NCI-H2171 treated with DMSO at 0.1 percent for 48 hours (cell line): ENCODE data around the gene ERMP1.
"Not testable (repeated sequence)": the region's sequence is repeated elsewhere in the genome, so short reads cannot be mapped to it uniquely, and the experiment has no call there.

Experiments
- DNase-seq: peaks from one replicate; lab custom pipeline; 2025; lab: John Stamatoyannopoulos, UW

The ERMP1 gene

GRCh38 chr9:5783420-5783819, 49.5 kb downstream of the ERMP1 start:
- not testable (repeated sequence) for DNase-seq

DNA sequence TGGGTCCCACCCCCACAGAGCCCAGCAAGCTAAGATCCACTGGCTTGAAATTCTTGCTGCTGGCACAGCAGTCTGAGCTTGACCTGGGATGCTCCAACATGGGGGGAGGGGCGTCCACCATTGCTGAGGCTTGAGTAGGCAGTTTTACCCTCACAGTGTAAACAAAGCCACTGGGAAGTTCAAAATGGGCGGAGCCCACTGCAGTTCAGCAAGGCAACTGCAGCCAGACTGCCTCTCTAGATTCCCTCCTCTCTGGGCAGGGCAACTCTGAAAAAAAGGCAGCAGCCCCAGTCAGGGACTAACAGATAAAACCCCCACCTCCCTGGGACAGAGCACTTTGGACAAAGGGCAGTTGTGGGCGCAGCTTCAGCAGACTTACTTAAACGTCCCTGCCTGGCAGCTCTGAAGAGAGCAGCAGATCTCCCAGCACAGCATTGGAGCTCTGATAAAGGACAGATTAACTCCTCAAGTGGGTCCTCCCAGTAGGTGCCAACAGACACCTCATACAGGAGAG, 53.2 kb downstream of the ERMP1 start:
- DNase-seq = not testable (repeated sequence)

DNA sequence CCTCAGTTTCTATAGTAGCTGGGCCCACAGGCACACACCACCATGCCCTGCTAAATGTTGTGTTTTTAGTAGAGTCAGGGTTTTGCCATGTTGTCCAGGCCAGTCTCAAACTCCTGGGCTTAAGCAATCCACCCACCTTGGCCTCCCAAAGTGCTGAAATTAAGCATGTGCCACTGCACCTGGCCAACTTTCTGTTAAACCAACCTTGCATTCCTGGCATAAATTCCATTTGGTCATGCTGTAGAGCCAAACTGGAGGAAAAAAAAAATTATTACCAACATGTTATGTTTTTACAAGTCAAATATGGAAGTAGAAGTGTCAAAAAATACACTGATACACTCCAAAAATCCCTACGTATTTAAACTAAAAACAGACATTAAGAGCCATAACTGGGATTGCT, 54.1 kb downstream of the ERMP1 start:
- DNase-seq = no peak

GRCh38 chr9:5773324-5773999, 59.5 kb downstream of the ERMP1 start:
- no peak for DNase-seq

DNA sequence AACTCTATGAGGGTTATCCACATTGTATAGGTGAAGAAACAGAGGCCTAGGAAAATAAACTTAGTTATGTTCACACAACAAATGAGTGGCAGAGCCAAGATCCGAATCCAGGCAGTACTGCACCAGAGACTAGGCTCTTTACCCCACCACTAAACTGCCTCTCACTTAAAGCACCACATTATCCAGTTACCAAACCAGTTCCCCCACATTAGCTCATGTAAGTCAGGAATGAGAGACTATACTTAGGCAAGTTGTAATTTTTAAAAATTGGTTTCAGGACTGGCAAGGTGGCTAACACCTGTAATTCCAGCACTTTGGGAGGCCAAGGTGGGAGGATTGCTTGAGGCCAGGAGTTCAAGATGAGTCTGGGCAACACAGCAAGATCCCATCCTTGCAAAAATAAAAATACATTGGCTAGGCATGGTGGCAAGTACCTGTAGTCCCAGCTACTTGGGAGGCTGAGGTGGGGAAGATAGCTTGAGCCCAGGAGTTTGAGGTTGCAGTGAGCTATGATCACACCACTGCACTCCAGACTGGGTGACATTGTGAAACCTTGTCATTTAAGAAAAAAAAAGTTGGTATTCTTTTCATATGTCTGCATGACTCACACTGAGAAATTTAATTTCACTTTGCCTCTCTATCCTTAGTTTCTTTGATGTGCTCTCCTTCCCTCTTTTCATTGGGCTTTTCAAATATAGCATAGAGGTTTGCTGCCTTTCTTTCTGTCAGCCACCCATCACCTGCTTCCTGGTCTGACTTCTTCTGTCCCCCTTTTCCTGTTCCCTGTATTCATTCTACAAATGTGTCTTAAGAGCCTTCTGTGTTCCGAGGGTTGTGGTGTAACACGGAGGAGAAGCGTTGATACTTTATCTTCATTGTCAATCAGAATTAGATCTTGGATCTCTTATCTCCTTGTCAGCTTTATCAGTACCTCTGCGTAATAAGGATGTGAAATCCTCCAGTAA, 64.7 kb downstream of the ERMP1 start:
- no peak for DNase-seq

DNA sequence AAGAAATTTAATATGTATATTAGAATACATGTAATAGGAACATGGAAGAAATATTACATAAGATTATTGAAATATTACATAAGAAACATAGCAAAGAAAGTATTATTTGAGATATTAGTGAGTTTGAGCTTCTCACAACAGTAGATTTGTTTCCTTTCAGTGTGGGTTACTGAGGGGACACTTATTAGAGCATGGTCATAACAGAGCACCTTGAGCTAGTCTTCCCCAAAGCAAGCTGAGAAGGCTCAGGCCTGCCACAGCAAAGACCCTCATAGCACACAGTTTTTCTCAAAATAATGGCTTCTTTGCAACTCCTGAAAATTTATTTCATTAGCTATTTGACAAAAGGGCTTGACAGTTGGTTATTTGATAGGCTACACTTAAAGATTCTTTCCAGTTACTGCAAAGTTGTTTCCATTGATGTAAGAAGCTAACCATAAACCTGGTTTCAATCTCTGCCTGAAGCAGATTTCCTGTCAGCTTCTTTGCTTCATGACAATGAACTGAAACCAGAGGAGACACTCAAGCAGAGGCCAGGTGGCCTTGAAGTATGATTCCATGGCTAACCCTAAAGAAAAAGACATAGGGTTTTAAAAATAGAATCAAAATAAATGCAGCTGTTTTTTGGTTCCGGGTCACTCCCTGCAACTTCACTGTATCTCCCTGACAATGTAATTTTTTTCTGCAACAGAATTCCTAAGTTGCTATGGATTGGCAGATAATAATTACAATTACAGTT, 68.6 kb downstream of the ERMP1 start:
- no peak for DNase-seq

- no peak for DNase-seq
Measured at GRCh38 chr9:5762421-5762820, 70.5 kb downstream of the ERMP1 start.

DNA sequence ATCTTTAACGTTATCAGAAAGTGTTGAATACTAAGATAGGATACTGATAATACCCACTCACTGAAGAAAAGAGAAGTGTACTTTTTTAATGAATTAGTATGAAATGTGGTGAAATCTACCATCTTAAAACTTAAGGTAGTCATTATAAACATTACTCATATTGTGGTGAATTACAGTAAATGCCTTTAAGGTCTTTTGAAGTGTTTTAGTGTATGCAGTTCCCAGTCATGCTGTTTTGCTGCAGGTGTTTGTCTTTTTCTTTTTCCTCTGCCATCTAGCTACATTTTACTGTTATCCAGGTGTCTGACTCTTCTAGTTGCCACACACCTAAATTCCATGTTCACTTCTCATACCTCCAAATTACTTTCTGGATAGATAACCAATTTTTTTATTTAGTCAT, 72.6 kb downstream of the ERMP1 start:
- no peak for DNase-seq

- DNase-seq = no peak
Measured at GRCh38 chr9:5756633-5757032, 76.3 kb downstream of the ERMP1 start.

- no peak for DNase-seq
Measured at GRCh38 chr9:5750569-5750968, 82.3 kb downstream of the ERMP1 start.

DNA sequence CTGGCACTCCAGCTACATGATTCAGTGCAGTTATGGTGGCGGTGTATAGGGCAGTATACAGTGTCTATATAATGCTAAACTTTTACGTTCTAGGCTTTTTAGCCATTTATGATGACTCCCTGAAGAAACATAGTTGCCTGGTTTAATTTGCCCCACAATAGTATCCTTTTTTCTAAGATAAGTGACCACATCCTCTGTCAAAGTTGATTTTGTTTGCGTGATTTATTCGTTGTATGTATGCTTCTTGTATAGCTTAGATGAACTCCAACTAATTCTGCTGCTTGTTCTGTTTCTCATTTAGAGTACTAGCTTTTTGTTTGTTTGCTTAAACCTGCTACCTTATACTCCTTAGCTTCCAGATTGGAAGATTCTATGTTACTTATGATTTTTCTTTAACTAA, 83.6 kb downstream of the ERMP1 start:
- no peak for DNase-seq

DNA sequence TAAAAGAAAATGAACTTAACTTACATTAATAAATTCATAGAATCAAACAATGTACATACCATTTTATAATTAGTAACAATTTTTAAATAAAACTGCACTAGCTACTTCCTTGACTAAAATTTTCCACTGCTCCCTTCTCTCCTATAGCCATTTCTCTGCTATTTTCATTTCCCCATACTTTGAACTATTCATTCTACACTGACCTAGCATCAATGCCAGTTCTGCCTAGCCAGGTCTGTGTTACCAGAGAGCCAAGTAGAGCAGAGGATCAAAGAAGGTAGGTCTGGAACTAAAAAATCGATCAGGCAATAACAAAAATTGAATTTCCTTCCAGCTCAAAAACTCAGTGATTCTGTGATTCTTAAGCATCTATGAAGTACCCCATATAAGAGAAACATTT, 84.5 kb downstream of the ERMP1 start:
- no peak for DNase-seq

- DNase-seq = no peak
Measured at GRCh38 chr9:5743109-5743508, 89.8 kb downstream of the ERMP1 start.

DNA sequence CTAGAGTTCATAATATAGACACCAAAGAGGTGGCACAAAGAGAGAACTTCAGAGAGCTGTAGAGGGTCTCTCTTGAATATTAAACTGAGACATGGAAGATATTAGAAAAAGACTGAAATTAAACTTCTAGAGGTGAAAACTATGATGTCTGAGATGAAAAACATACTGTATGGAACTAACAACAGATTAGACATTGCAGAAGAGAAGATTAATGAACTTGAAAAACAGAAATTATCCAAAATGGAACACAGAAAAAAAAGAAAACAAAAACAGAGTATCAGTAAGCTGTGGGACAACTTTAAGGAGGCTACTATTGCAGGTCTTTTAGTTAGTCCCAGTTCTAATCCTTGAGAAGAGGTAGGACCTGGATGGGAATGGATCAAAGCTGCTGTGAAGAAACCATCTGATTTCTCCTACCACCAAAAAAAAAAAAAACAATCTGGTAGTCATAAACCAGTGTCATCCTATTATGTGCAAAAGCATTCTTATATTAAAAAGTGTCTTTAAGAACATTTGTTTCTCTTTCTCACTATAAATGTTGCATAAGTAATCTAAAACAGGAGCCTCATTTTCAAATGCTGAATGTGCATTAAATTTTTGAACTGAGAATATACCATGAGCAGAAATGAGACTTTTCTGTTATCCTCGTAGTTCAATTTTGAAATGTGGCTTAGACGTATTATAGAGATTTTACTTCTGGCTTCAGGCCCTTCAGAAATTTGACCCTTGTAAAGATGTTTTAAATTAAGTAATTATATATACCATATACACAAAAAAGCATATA, 96.2 kb downstream of the ERMP1 start:
- DNase-seq = no peak

DNA sequence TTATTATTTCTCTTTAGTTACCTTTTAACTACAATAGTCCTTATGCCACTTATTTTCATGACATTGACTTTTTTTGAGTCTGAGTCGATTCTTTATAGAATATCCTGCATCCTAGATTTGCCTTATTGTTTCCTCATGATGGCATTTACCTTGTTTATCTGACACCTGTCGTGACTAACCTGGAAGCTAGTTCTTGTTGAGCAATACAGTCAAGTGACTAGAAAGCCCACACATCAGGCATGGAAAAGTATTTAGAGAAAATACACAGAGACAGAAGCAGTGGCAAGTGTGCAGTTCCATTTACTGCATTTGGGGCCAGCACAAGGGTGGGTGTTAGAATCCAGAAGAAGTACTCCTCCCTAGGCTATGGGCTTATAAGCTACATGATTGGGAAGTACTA, 97.8 kb downstream of the ERMP1 start:
- DNase-seq = no peak
